Measurements from ENCODE around the gene DAZ4.
"Not testable (repeated sequence)": the region's sequence is repeated elsewhere in the genome, so short reads cannot be mapped to it uniquely, and the experiment has no call there.

GRCh38 chrY:24813293-24813692 is 20.4 kb upstream of the DAZ4 start, which contains the start of gene DAZ3:
- TF ChIP-seq CTCF (conservative IDR thresholded peaks at IDR 0.05; ENCODE audit: low read depth, low read length); EZH2 (IDR thresholded peaks at IDR 0.05; ENCODE audit: borderline replicate concordance, low read depth, low read length, poor library complexity, severe bottlenecking): not testable (repeated sequence)
